Thoracic aorta (tissue), 2 donors: ENCODE results near the gene CCDC51. TPM values are rescaled to one million over a fixed set of nuclear protein-coding genes. Genes with fewer than 3 reads are reported as not detected.

Experiments used
- ATAC-seq: fragments of 150-250 bp; one replicate; pipeline ENCODE4 v1.8.0; 2017; ENCODE audit warnings: low read depth; ENCODE audit not compliant: insufficient number of reproducible peaks, low FRiP score
- DNase-seq: peaks from one replicate; pipeline ENCODE4 v3.0.0-alpha.2; 2020; ENCODE audit warnings: low spot score
- H3K27ac ChIP-seq, 2 donors: fragments of 200-600 bp; sonication (generic); 1 replicate in 1 of 2; 2 replicates in 1 of 2; pipeline ENCODE4 v1.5.1; 2016; ENCODE audit warnings: mild to moderate bottlenecking in 2 of 2, moderate library complexity in 2 of 2
- H3K27me3 ChIP-seq: fragments of 200-600 bp; sonication (generic); replicated peaks from 2 replicates; pipeline ENCODE4 v1.6.0; 2016; ENCODE audit warnings: mild to moderate bottlenecking; ENCODE audit not compliant: insufficient read depth
- H3K36me3 ChIP-seq: fragments of 200-600 bp; sonication (generic); one replicate; pipeline ENCODE4 v1.5.1; 2016
- H3K4me1 ChIP-seq, 2 donors: fragments of 200-600 bp; sonication (generic); 1 replicate in 1 of 2; 2 replicates in 1 of 2; pipeline versions ENCODE4 v1.5.1 to v1.6.0; 2016; ENCODE audit warnings: low read depth in 2 of 2, mild to moderate bottlenecking in 1 of 2; ENCODE audit not compliant: control insufficient read depth in 1 of 2
- H3K4me3 ChIP-seq: fragments of 200-600 bp; sonication (generic); 2 replicates; pipeline ENCODE4 v1.5.1; 2016; ENCODE audit warnings: mild to moderate bottlenecking
- H3K9me3 ChIP-seq: fragments of 200-600 bp; sonication (generic); 2 replicates; pipeline ENCODE4 v1.5.1; 2016
- total RNA-seq, 2 donors: library from RNA; depleted of rRNA; stranded (reverse); fragments of >200 nt; gene quantifications; one replicate each; pipeline versions ENCODE4 v1.1.0 to v1.2.3, GENCODE V29; 2016
- TF ChIP-seq, protein P1 (sequence below): fragments of 200-600 bp; sonication (generic); IDR thresholded peaks from one replicate; pipeline ENCODE4 v1.5.1; 2019; ENCODE audit warnings: antibody characterized with exemption

CCDC51 gene
- total RNA-seq, 2 donors from 2014 or later, result 5.9 to 15.2 TPM

DNA sequence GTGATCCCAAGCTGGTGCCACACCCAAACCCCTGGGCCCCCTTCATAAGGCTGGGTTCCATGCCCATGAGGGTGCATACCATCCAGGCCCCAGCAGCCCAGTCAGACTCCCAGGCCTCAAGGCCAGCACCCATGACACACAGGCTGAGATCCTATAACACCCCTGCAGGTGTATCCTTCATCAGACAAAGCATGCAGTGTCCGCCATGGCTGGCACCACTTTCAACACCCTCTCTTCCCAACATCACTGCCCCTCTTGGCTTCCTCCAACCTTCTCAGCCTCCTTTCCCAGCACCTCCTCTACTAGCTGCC, 3.5 kb downstream of the CCDC51 start:
- Histone ChIP-seq H3K36me3 (no peaks in the 10 kb centered on the region), H3K9me3 (no peaks in the 10 kb centered on the region), H3K27me3 (no peaks in the 10 kb centered on the region), H3K27ac (no peak overlapping the region), H3K4me3 (no peak overlapping the region), H3K4me1 (peaks cover 3 to 17% of the 10 kb centered on the region in 2 donors)
- DNase-seq (no peak), ATAC-seq (no peak)
- TF ChIP-seq, protein P1, sequence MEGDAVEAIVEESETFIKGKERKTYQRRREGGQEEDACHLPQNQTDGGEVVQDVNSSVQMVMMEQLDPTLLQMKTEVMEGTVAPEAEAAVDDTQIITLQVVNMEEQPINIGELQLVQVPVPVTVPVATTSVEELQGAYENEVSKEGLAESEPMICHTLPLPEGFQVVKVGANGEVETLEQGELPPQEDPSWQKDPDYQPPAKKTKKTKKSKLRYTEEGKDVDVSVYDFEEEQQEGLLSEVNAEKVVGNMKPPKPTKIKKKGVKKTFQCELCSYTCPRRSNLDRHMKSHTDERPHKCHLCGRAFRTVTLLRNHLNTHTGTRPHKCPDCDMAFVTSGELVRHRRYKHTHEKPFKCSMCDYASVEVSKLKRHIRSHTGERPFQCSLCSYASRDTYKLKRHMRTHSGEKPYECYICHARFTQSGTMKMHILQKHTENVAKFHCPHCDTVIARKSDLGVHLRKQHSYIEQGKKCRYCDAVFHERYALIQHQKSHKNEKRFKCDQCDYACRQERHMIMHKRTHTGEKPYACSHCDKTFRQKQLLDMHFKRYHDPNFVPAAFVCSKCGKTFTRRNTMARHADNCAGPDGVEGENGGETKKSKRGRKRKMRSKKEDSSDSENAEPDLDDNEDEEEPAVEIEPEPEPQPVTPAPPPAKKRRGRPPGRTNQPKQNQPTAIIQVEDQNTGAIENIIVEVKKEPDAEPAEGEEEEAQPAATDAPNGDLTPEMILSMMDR, result no peak

DNA sequence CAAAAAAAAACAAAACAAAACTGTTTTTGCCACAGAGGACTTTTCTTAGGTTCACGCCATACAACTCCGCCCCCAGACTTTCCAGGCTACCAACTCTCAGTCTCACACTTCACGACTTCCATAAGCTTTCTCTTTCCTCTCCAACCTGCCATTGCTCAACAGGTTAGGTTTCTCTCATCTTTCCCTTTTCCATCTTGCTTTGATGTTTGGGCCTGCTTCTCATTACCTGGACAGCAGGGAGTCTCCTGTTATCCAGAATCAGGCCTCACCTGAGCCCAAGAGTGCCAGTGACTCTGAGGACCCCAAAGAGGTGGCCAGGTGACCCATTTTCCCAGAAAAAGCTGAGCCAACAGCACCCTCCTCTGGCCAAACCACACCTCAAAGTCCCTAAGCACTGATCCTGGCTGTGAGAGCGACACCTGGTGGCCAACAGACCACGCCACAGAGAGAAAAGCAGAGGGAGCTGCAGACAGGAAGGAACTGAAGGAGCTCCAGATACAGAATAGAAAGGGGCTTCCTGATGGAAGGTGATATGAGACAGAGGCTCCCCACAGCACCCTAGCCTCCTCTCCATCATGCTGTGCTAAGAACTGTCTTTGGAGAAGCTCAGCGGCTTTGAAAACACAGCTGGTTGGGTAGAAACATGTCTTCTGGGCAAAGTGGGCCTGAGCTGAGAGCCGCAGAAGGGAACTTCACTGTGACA, 4.0 kb downstream of the CCDC51 start:
- Histone ChIP-seq H3K27ac (peak overlapping the region; percentile 14 to 16), H3K4me1 (peaks cover 0 to 13% of the 10 kb centered on the region in 2 donors), H3K4me3 (no peak overlapping the region), H3K9me3 (no peaks in the 10 kb centered on the region), H3K36me3 (no peaks in the 10 kb centered on the region), H3K27me3 (no peaks in the 10 kb centered on the region)
- TF ChIP-seq, protein P1, result peak; percentile 95
- ATAC-seq, result no peak
- no peak for DNase-seq

DNA sequence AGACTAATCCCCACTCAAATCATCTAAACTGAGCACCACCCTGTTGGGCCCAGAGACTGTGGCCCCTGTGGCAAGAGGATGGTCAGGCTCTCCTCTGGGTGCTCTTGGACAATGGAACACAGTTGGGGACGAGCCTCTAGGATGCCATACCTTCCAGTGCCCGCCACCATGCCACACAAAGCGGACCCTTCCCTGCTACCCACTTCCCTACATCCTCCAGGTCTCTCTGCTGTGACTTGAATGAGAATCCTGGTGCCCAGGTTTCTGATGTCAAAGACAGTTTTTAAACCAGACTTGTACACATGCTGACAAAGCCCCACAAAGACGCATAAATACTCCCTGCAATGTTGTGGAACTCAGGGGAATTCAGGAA, 4.7 kb downstream of the CCDC51 start:
- Histone ChIP-seq H3K4me3 (no peak overlapping the region), H3K4me1 (peaks cover 4 to 17% of the 10 kb centered on the region in 2 donors), H3K9me3 (no peaks in the 10 kb centered on the region), H3K27me3 (no peaks in the 10 kb centered on the region), H3K27ac (peak overlapping the region; percentile 14 to 16), H3K36me3 (no peaks in the 10 kb centered on the region)
- ATAC-seq, result no peak
- TF ChIP-seq, protein P1, result no peak
- no peak for DNase-seq

DNA sequence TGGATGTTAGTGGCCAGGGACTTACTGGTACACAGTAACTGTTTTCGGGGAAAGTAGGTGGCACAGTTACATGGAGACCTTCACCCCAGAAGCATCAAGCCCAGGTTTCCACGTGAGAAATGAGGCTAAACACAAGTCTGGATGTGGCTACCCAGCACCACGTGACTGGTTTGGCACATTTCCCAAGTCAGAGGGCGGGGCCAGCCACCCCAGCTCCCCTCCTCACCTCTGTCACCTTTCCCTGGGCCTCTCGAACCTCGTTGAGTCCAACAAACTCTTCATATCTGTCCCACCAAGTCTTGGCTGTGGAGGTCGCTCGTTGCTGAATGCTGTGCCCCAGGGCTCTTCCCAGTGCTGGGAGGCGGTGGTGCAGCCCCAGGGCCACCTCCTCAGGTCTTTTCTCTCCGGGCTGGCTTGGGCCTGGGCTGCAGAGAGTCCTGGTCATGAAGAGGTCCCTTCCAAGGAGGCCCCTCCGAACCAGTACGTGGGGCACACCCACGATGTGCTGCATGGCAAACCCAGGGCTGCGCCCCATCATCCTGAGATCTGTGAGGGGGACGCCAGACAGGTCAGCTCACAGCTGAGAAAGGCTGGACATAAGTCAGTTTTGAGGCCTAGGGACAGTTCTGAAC, 5.2 kb downstream of the CCDC51 start:
- TF ChIP-seq, protein P1, result no peak

DNA sequence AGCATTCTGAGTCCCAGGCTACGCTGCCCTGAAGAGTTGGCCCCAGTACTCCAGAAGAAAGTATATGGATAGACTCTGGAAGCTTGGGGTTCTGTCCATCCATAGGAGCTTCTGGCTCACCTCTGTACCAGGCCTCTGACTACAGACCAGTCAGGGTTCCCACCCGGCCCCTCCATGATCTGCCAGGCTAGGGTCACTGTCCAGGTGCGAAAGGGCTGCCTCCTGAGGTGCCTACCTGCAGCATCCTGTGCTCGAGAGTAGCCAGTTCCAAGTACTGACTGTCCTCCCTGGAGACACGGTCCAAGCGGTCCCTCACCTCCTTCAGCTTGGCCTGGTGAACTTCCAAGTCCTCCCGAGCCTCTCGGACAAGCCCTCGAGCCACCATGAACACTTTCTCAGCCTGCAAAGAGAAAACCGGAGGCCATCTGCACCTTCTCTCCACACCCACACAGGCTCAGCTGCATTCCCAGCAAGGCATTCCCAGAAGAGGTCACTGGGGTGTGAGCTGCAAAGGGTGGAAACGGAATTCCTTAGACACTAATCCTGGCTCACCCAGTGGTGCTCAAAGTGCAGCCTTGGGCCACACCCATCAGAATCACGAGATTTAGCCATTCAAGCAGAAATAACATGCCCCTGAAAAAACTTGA, 6.3 kb downstream of the CCDC51 start:
- no peak overlapping the region for H3K4me3 ChIP-seq

More for the DNA sequence above, 5.2 kb downstream of the CCDC51 start:
- H3K4me3 ChIP-seq, result no peak overlapping the region
- H3K9me3 ChIP-seq, result no peaks in the 10 kb centered on the region
- peak overlapping the region; percentile 14 to 16 for H3K27ac ChIP-seq
- H3K4me1 ChIP-seq, result peaks cover 5 to 21% of the 10 kb centered on the region in 2 donors
- DNase-seq, result no peak
- no peaks in the 10 kb centered on the region for H3K27me3 ChIP-seq
- no peaks in the 10 kb centered on the region for H3K36me3 ChIP-seq
- no peak for ATAC-seq

More for the DNA sequence above, 6.3 kb downstream of the CCDC51 start:
- H3K4me1 ChIP-seq, result peaks cover 5 to 13% of the 10 kb centered on the region in 2 donors
- ATAC-seq, result no peak
- no peaks in the 10 kb centered on the region for H3K36me3 ChIP-seq
- H3K27me3 ChIP-seq, result no peaks in the 10 kb centered on the region
- no peak overlapping the region for H3K27ac ChIP-seq
- TF ChIP-seq, protein P1, result no peak
- H3K9me3 ChIP-seq, result no peaks in the 10 kb centered on the region
- DNase-seq, result no peak
